ENCODE measurements around the gene OLFM4. TPM values are rescaled to one million over a fixed set of nuclear protein-coding genes. Genes with fewer than 3 reads are reported as not detected.

The OLFM4 gene
- polyA plus RNA-seq, 1 donor (not counting 4 experiments of a cell fraction or from before 2014, with no cell fraction given): not detected

GRCh38 chr13:53079691-53080090, 51.1 kb downstream of the OLFM4 start:
- TF ChIP-seq CTCF (optimal IDR thresholded peaks at IDR 0.05 in 1 of 3, IDR thresholded peaks at IDR 0.05 in 1 of 3, conservative IDR thresholded peaks at IDR 0.05 in 1 of 3; ENCODE audit: extremely low read depth in 1 of 3, insufficient read depth in 2 of 3, low read length in 3 of 3): no peak
- TF ChIP-seq EZH2 (IDR thresholded peaks at IDR 0.05; ENCODE audit: low read length): no peak
- Histone ChIP-seq H3K36me3 (ENCODE audit: control insufficient read depth in 2 of 2, extremely low read depth in 1 of 2, insufficient read depth in 2 of 2, low read length in 2 of 2) (no peaks in the 10 kb centered on the region), H2AFZ (ENCODE audit: control insufficient read depth, low read length) (no peak overlapping the region), H3K27me3 (ENCODE audit: control insufficient read depth, extremely low read depth, insufficient read depth, low read length) (no peaks in the 10 kb centered on the region), H3K4me3 (ENCODE audit: control insufficient read depth in 2 of 3, extremely low read depth in 1 of 3, insufficient read depth in 2 of 3, low read depth in 1 of 3, low read length in 3 of 3) (no peak overlapping the region), H3K79me2 (ENCODE audit: control insufficient read depth, insufficient read depth, low read length) (no peaks in the 10 kb centered on the region), H4K20me1 (ENCODE audit: control insufficient read depth, extremely low read depth, insufficient read depth, low read length) (no peaks in the 10 kb centered on the region), H3K9ac (ENCODE audit: control insufficient read depth, extremely low read depth, insufficient read depth, low read length) (no peak overlapping the region), H3K4me2 (ENCODE audit: control insufficient read depth, extremely low read depth, insufficient read depth, low read depth, low read length) (no peak overlapping the region), H3K27ac (ENCODE audit: control insufficient read depth, insufficient read depth, low read length) (no peak overlapping the region), H3K9me1 (ENCODE audit: control insufficient read depth, extremely low read depth, insufficient read depth, low read length) (no peaks in the 10 kb centered on the region), H3K9me3 (ENCODE audit: control insufficient read depth, low read depth, low read length) (no peaks in the 10 kb centered on the region), H3K4me1 (ENCODE audit: control insufficient read depth, extremely low read depth, insufficient read depth, low read length) (no peaks in the 10 kb centered on the region)
- DNase-seq (ENCODE audit: low read depth, low spot score) (no peak), FAIRE-seq (no peak)
- dilution Hi-C loops (cut with MboI; ENCODE audit: extremely low pct_ligation_motif_present, low sequenced_read_pairs): no loop called here

- no peaks in the 10 kb centered on the region for H3K36me3 ChIP-seq (ENCODE audit: control insufficient read depth in 2 of 2, extremely low read depth in 1 of 2, insufficient read depth in 2 of 2, low read length in 2 of 2)
- no peak overlapping the region for H2AFZ ChIP-seq (ENCODE audit: control insufficient read depth, low read length)
- dilution Hi-C loops (cut with MboI; ENCODE audit: extremely low pct_ligation_motif_present, low sequenced_read_pairs): no loop called here
- H3K9me1 ChIP-seq (ENCODE audit: control insufficient read depth, extremely low read depth, insufficient read depth, low read length): no peaks in the 10 kb centered on the region
- DNase-seq (ENCODE audit: low read depth, low spot score): no peak
- TF ChIP-seq EZH2 (IDR thresholded peaks at IDR 0.05; ENCODE audit: low read length): no peak
- no peak for TF ChIP-seq CTCF (optimal IDR thresholded peaks at IDR 0.05 in 1 of 3, IDR thresholded peaks at IDR 0.05 in 1 of 3, conservative IDR thresholded peaks at IDR 0.05 in 1 of 3; ENCODE audit: extremely low read depth in 1 of 3, insufficient read depth in 2 of 3, low read length in 3 of 3)
- H4K20me1 ChIP-seq (ENCODE audit: control insufficient read depth, extremely low read depth, insufficient read depth, low read length): no peaks in the 10 kb centered on the region
- H3K27me3 ChIP-seq (ENCODE audit: control insufficient read depth, extremely low read depth, insufficient read depth, low read length): no peaks in the 10 kb centered on the region
- no peak overlapping the region for H3K9ac ChIP-seq (ENCODE audit: control insufficient read depth, extremely low read depth, insufficient read depth, low read length)
- no peak overlapping the region for H3K4me2 ChIP-seq (ENCODE audit: control insufficient read depth, extremely low read depth, insufficient read depth, low read depth, low read length)
- no peak overlapping the region for H3K27ac ChIP-seq (ENCODE audit: control insufficient read depth, insufficient read depth, low read length)
- H3K79me2 ChIP-seq (ENCODE audit: control insufficient read depth, insufficient read depth, low read length): no peaks in the 10 kb centered on the region
- no peaks in the 10 kb centered on the region for H3K4me1 ChIP-seq (ENCODE audit: control insufficient read depth, extremely low read depth, insufficient read depth, low read length)
- H3K9me3 ChIP-seq (ENCODE audit: control insufficient read depth, low read depth, low read length): no peaks in the 10 kb centered on the region
- FAIRE-seq: no peak
- no peak overlapping the region for H3K4me3 ChIP-seq (ENCODE audit: control insufficient read depth in 2 of 3, extremely low read depth in 1 of 3, insufficient read depth in 2 of 3, low read depth in 1 of 3, low read length in 3 of 3)
These were observed 60.3 kb downstream of the OLFM4 start for GRCh38 chr13:53088871-53089270.
